GM21717 (cell line): ENCODE data around the gene HDAC10.

Experiments
- ATAC-seq: cut with Tn5 transposase; IDR thresholded peaks from one replicate; pipeline ENCODE4 v1.9.1; 2021; ENCODE audit warnings: mild to moderate bottlenecking, moderate library complexity; ENCODE audit not compliant: unreplicated experiment

HDAC10 gene, protein sequence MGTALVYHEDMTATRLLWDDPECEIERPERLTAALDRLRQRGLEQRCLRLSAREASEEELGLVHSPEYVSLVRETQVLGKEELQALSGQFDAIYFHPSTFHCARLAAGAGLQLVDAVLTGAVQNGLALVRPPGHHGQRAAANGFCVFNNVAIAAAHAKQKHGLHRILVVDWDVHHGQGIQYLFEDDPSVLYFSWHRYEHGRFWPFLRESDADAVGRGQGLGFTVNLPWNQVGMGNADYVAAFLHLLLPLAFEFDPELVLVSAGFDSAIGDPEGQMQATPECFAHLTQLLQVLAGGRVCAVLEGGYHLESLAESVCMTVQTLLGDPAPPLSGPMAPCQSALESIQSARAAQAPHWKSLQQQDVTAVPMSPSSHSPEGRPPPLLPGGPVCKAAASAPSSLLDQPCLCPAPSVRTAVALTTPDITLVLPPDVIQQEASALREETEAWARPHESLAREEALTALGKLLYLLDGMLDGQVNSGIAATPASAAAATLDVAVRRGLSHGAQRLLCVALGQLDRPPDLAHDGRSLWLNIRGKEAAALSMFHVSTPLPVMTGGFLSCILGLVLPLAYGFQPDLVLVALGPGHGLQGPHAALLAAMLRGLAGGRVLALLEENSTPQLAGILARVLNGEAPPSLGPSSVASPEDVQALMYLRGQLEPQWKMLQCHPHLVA

GRCh38 chr22:50250555-50251476 lies at the start of gene HDAC10:
Gene HDAC10 (minus strand): TSS chr22:50251265. CDS start chr22:50251032, 233 bp downstream.
- peak; percentile 32 for ATAC-seq

- ATAC-seq = no peak
Observed at GRCh38 chr22:50300620-50301257, 49.7 kb upstream of the HDAC10 start.

GRCh38 chr22:50299785-50300619 lies 48.9 kb upstream of the HDAC10 start:
- no peak for ATAC-seq

GRCh38 chr22:50298937-50299784 lies 48.1 kb upstream of the HDAC10 start:
- ATAC-seq = no peak

DNA sequence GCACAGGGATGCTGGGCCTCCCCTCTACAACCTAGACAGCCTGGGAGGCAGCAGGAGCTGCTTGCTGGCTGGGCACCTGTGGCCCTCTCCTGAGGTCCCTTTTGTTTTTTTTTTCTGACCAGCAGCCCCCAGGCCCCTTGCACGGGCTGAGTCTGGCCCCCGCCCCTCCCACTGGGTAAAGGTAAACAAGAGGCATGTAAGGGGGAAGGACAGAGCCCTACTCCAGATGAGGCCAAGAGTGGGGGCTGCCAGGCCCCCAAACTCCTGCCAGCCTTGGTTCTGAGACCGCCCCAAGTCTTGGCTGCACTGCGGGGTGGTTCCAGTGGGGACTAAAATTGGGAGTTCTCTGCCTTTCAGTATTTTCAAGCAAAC lies 47.2 kb upstream of the HDAC10 start:
- no peak for ATAC-seq

GRCh38 chr22:50297510-50298265 lies 46.6 kb upstream of the HDAC10 start:
- no peak for ATAC-seq

GRCh38 chr22:50296658-50297490 lies 45.8 kb upstream of the HDAC10 start:
- ATAC-seq = no peak

DNA sequence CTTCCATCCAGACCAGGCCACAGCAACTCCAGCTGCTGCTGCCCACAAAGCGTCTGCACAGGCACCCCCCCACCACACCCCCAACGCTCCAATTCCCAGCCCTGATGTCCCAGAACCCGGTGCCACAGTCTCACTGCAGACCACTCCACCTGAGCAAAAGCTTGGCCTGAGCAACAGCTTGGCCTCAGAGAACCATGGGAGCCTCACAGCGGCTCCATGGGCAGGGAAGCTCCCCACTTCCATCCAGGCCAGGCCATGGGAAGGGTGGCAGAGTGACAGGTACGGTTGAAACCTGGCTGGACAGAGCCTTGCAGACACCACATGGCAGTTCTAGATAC lies 43.2 kb upstream of the HDAC10 start:
- no peak for ATAC-seq

DNA sequence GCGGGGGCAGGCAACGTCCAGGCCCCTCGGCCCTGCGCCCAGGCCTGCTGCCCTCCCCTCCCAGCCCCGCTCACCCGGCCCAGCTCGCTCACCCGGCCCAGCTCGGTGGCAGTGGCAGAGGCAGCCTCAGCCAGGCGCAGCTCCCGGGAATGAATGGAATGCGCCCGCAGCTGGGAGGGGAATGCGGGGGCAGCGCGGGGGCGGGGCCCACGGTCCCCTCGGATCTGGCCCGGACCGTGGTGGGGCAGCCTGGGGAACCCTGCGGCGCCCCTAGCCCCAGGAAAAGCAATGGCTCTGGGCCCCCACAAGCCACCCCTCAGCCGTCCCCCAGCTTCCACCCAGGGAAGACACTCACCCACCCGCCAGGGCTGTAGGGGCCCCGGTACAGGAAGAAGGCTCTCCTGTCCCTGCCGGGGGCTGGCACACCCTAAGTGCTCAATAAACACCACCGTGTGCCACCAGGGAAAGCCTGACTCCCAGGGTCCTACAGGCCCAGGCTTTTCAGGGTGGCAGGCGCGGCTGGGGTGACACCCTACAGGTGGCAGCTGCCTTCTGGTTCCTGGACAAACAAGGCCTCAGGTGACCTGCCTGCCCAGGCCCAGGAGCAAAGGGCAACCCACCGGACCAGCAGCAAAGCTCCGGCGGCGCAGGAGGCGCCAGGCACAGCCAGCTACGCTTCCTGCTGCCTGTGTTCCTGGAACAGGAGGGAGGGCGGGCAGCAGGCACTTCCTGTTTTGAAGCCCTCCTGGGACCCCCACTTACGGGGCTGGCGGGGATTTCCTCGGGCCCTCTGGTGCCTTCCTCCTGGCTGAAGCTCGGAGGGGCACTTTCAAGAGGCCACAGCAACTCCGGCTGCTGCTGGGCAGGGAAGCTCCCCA lies 42.6 kb upstream of the HDAC10 start:
- no peak for ATAC-seq

DNA sequence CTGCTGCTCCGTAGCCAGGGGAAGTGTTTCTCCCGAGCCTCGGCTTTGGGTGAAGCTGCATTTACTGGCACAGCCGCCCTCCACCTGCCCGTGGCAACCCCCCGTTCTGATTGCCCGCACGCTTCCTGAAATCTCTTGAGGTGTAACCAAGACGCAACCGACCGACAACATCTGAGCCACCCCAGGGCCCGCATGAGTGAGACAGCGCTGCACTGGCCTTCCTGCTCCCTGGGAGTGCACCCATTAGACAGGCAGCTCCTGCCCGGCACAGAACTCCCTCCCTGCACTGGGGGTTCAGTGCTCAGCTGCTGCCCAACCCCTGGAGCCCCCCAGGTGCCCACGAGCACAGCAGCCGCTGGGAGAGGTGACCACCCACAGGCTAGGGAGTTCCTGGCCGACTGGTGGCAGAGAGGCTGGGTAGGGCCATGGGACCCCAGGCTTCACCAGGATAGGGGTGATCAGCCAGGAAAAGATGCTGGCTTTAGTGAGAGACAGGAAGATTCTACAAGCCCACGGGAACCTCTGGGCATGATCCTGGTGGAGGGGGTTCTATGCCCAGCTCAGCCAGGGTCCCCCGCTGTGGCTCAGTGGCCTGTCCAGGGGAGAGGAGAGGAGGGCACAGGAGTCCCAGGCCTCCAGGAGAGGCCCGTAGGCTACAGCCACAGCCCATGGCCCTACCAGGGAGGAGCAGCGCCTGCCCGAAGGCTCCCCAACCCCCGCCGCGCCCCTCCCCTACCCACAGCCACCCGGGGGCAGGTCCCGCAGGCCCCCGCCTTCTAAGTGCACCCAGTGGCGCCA lies 41.8 kb upstream of the HDAC10 start:
- no peak for ATAC-seq

DNA sequence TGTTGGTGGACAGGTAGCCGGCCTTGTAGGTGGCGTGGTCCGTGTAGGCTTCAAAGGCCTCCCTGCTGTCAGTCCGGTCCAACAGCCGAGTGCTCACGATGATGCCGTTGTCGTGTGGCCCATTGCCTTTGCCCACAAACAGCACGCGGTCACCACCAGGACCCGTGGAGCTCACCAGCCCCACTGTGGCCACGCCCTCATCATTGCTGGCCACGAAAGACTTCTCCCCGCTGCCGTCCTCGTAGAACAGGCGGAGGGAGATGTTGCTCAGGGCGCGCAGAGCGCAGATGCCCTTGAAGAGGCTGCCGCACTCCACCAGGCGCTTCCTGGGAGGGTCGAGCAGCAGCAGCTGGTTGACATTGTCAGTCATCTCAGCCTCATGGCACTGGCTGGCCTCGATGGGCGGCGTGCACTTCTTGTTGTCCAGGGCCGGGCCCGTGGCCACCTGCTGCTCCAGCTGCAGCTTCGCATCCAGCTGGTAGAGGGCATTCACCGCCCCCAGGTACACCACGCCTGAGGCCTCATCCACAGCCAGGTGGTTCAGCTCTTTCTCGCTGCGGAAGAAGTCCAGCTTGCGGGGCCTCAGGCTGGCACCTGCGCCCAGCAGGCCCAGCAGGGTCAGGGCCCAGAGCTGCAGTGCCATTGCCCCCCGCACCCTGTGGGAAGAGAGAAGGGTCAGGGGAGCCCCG lies 39.0 kb upstream of the HDAC10 start:
- ATAC-seq = no peak

DNA sequence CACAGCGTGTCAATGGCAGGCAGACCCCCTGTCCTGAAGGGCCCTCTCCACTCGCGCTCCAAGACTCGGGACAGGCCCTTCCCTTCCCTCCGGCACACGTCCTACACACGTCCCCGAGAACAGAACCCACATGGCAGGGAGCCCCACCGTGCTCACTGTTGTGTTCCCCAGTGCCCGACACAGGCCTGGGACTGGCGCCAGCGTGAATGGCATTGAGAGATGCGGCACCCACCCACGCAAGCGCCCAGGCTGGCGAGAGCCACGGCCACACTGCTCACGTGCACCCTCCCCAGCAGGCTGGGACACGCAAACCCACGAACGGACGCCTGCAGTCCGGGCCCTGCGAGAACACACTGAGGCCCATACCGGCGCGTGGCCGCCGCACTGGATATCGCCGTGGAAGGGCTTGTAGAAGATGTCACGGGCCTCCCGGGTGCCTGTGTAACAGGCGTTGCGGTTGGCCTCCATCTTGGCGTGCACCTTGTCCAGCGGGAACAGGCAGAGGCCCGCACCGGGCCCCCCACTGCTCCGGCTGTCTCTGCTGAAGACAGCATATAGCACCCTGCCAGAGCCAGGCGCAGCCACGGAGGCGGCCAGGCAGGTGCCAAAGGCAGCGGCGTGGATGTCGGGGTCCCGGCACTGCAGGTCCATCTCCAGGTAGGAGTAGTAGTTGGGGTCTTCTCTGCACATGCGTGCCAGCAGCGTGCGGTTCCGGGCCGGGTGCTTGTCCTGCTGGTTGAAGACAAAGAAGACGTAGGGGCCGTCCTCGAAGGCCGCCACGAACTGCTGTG lies 38.3 kb upstream of the HDAC10 start:
- no peak for ATAC-seq

DNA sequence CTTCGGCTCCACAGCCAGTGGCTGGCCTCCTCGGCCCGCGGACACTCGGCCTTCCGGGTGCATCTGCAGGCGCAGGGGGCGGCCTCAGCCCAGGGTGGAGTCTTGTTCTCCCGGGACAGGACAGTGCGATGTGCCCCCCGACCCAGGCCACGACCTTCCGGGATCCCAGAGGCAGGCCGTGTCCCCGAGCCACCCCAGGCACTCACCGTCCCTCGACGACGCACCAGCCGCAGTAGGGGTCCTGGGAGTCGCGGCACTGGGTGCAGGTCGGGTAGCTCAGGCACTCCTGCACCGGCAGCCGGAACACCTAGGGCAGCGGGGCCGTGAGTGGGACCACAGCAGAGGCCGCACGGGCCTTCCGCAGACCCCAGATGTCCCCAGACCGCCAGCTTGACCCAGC lies 36.7 kb upstream of the HDAC10 start:
- no peak for ATAC-seq

DNA sequence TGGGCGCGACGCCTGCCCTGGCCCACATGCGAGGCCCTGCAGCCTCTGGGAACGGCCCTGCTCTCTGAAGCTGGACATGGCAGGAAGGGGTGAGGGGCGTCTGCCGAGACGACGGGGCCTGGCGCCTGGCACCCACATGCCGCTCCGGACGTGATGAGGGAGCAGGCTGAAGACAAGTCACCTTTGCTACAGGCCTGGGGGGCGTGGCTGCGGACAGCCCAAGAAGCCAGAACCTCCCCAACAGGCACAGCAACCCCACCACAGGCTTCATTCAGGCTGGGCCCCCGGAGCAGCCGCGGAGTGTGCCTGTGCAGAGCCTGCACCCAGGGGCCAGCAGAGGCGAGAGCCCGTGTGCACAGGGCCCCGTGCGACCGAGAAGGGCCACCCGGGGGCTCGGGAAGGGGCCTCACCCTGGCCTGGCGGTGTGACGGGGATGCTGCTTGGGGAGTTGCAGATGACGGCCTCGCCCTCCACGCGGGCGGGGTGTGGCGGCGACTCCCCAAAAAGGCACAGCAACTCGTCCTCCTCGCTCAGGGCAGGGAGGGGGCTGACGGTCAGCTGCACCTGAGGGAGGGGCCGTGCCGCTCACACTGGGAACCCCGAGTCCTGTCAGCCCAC lies 35.7 kb upstream of the HDAC10 start:
- no peak for ATAC-seq
